IMR-90 (cell line): ENCODE measurements around the gene TMEM212. TPM values are rescaled to one million over a fixed set of nuclear protein-coding genes. Genes with fewer than 3 reads are reported as not detected.

Experiments used
- ATAC-seq: fragments of 200-7000 bp; cut with Tn5 transposase; 2 replicates; pipeline ENCODE4 v1.9.1; 2020; ENCODE audit warnings: low read depth, mild to moderate bottlenecking, moderate library complexity
- BruUV-seq: library from RNA; stranded (reverse); fragments of 400-500 nt; replicated peaks from 2 replicates; lab custom pipeline; 2021; lab: Mats Ljungman, UMichigan
- CTCF ChIA-PET: fragments of 300-600 bp; formaldehyde crosslinking; extraction: SDS; loops from one replicate; lab custom pipeline; 2021; ENCODE audit warnings: antibody characterized with exemption; lab: Yijun Ruan, JAX
- POLR2A ChIA-PET: fragments of 300-600 bp; sonication (Branson Sonifier 250); formaldehyde crosslinking; loops from one replicate; lab custom pipeline; 2022; ENCODE audit warnings: antibody characterized with exemption; ENCODE audit not compliant: unreplicated experiment; lab: Charles Lee
- DNase-seq: peaks from one replicate; pipeline ENCODE4 v3.0.0; 2013
- H2AFZ ChIP-seq: replicated peaks from 2 replicates; pipeline ENCODE3; 2013; ENCODE audit warnings: low read length, mild to moderate bottlenecking; ENCODE audit not compliant: poor library complexity
- H2AK5ac ChIP-seq: 2 replicates; pipeline ENCODE4 v1.6.1; 2013; ENCODE audit warnings: low read depth, low read length, inconsistent platforms
- H2AK9ac ChIP-seq: replicated peaks from 2 replicates; pipeline ENCODE3; 2013; ENCODE audit warnings: mild to moderate bottlenecking, low read depth, low read length, moderate library complexity; ENCODE audit not compliant: poor library complexity
- H2BK120ac ChIP-seq: 2 replicates; pipeline ENCODE4 v1.6.1; 2013; ENCODE audit warnings: low read depth, low read length, inconsistent platforms
- H2BK15ac ChIP-seq: 3 replicates; pipeline ENCODE4 v1.6.1; 2013; ENCODE audit warnings: low read depth, low read length, inconsistent platforms
- H2BK20ac ChIP-seq: 2 replicates; pipeline ENCODE4 v1.6.1; 2013; ENCODE audit warnings: low read depth, mild to moderate bottlenecking, inconsistent platforms, low read length, moderate library complexity
- H2BK5ac ChIP-seq: 2 replicates; pipeline ENCODE4 v1.6.1; 2013; ENCODE audit warnings: mild to moderate bottlenecking, low read depth, low read length, inconsistent platforms; ENCODE audit not compliant: poor library complexity, severe bottlenecking
- H3K14ac ChIP-seq: replicated peaks from 2 replicates; pipeline ENCODE4 v1.6.1; 2013; ENCODE audit warnings: low read depth, low read length, inconsistent platforms
- H3K18ac ChIP-seq: 2 replicates; pipeline ENCODE4 v1.6.1; 2013; ENCODE audit warnings: low read depth, low read length, control low read depth
- H3K23ac ChIP-seq: 2 replicates; pipeline ENCODE4 v1.6.1; 2013; ENCODE audit warnings: low read depth, low read length, inconsistent platforms
- H3K27ac ChIP-seq: 2 replicates; pipeline ENCODE4 v1.5.1; 2013; ENCODE audit warnings: mild to moderate bottlenecking, control low read depth, low read length; ENCODE audit not compliant: insufficient read depth
- H3K27me3 ChIP-seq: 2 replicates; pipeline ENCODE4 v1.6.1; 2013; ENCODE audit warnings: low read length; ENCODE audit not compliant: control insufficient read depth, insufficient read depth
- H3K36me3 ChIP-seq: 2 replicates; pipeline ENCODE4 v1.6.1; 2013; ENCODE audit warnings: low read length, mixed read lengths; ENCODE audit not compliant: control insufficient read depth, insufficient read depth
- H3K4ac ChIP-seq: 2 replicates; pipeline ENCODE4 v1.6.1; 2013; ENCODE audit warnings: low read depth, low read length, inconsistent platforms
- H3K4me1 ChIP-seq: 2 replicates; pipeline ENCODE4 v1.6.1; 2013; ENCODE audit warnings: low read length, mixed read lengths; ENCODE audit not compliant: control insufficient read depth, insufficient read depth
- H3K4me2 ChIP-seq: 2 replicates; pipeline ENCODE4 v1.6.1; 2013; ENCODE audit warnings: low read depth, mild to moderate bottlenecking, control low read depth, low read length, moderate library complexity
- H3K4me3 ChIP-seq: 2 replicates; pipeline ENCODE4 v1.5.1; 2013; ENCODE audit warnings: low read depth, mild to moderate bottlenecking, control low read depth, low read length, moderate library complexity; ENCODE audit not compliant: insufficient read depth
- H3K56ac ChIP-seq: 2 replicates; pipeline ENCODE4 v1.6.1; 2013; ENCODE audit warnings: low read length, inconsistent platforms; ENCODE audit not compliant: insufficient read depth; ENCODE audit errors: extremely low read depth
- H3K79me1 ChIP-seq, 2 experiments: 2 replicates each; pipeline ENCODE4 v1.6.1; 2013; ENCODE audit warnings: low read length in 2 of 2, inconsistent platforms in 1 of 2, low read depth in 1 of 2
- H3K9ac ChIP-seq: 2 replicates; pipeline ENCODE4 v1.6.1; 2013; ENCODE audit warnings: low read depth, low read length, control low read depth
- H3K9me1 ChIP-seq: 2 replicates; pipeline ENCODE4 v1.6.1; 2013; ENCODE audit warnings: low read length, inconsistent platforms; ENCODE audit not compliant: insufficient read depth
- H3K9me3 ChIP-seq: 2 replicates; pipeline ENCODE4 v1.6.1; 2013; ENCODE audit warnings: low read length; ENCODE audit not compliant: control insufficient read depth, insufficient read depth
- H4K20me1 ChIP-seq: 2 replicates; pipeline ENCODE4 v1.6.1; 2013; ENCODE audit warnings: low read length, inconsistent platforms; ENCODE audit not compliant: insufficient read depth
- H4K5ac ChIP-seq: 2 replicates; pipeline ENCODE4 v1.6.1; 2013; ENCODE audit warnings: mild to moderate bottlenecking, low read depth, low read length, control low read depth
- H4K8ac ChIP-seq, 2 experiments: 2 replicates each; pipeline ENCODE4 v1.6.1; 2013; ENCODE audit warnings: low read depth in 2 of 2, low read length in 2 of 2, control low read depth in 1 of 2, inconsistent platforms in 1 of 2
- H4K91ac ChIP-seq: 2 replicates; pipeline ENCODE4 v1.6.1; 2013; ENCODE audit warnings: low read depth, low read length, inconsistent platforms; ENCODE audit not compliant: insufficient read depth
- BHLHE40 ChIP-seq: fragments of 150-350 bp; IDR thresholded peaks from 2 replicates; pipeline ENCODE4 v1.6.1; 2016; ENCODE audit warnings: mild to moderate bottlenecking, low read depth, low read length
- MAZ ChIP-seq: IDR thresholded peaks from 2 replicates; pipeline ENCODE4 v1.6.1; 2012; ENCODE audit warnings: low read depth, mild to moderate bottlenecking, low read length, improper control_type of control experiment, moderate library complexity, borderline replicate concordance
- RAD21 ChIP-seq: IDR thresholded peaks from 2 replicates; pipeline ENCODE4 v1.6.1; 2012; ENCODE audit warnings: low read length, improper control_type of control experiment
- RCOR1 ChIP-seq: IDR thresholded peaks from 2 replicates; pipeline ENCODE4 v1.6.1; 2012; ENCODE audit warnings: mild to moderate bottlenecking, low read length, improper control_type of control experiment; ENCODE audit not compliant: insufficient replicate concordance
- RFX5 ChIP-seq: IDR thresholded peaks from 2 replicates; pipeline ENCODE4 v1.8.0; 2012; ENCODE audit warnings: low read depth, mild to moderate bottlenecking, low read length, moderate library complexity
- SMC3 ChIP-seq: fragments of 150-350 bp; IDR thresholded peaks from 2 replicates; pipeline ENCODE4 v1.6.1; 2016; ENCODE audit warnings: low read depth, mild to moderate bottlenecking, antibody characterized with exemption, low read length, moderate library complexity
- WGBS, 2 experiments: methylation state at CpG; one replicate each; pipeline versions ENCODE4 v1.1.5 to v1.1.7; 2013; ENCODE audit warnings: missing lambda C conversion rate in 2 of 2; ENCODE audit not compliant: insufficient read length in 1 of 2; ENCODE audit errors: extremely low coverage in 2 of 2; 5-methylcytosine and 5-hydroxymethylcytosine counted together
- dilution Hi-C: fragments of 300-500 bp; cut with HindIII; formaldehyde crosslinking; loops from one replicate; pipeline ENCODE4 v1.14.3; 2018; ENCODE audit warnings: low sequenced_read_pairs; ENCODE audit not compliant: unreplicated experiment
- in situ Hi-C: fragments of 300-500 bp; cut with MboI; formaldehyde crosslinking; loops from 3 replicates; pipeline ENCODE4 v1.14.3; 2019; ENCODE audit warnings: low sequenced_read_pairs, inconsistent platforms, mixed read lengths
- intact Hi-C: fragments of 100-400 bp; cut with micrococcal nuclease; formaldehyde crosslinking; loops from 2 replicates; pipeline ENCODE4 v1.10.0; 2022
- polyA plus RNA-seq, 3 experiments: library from polyadenylated mRNA; depleted of rRNA; stranded (reverse); fragments of >200 nt; gene quantifications; 2 replicates each; pipeline ENCODE4 v1.2.3, GENCODE V29; 2012; ENCODE audit warnings: low replicate concordance in 1 of 3
- total RNA-seq: library from RNA; depleted of rRNA; stranded (reverse); fragments of >200 nt; gene quantifications from 2 replicates; pipeline ENCODE4 v1.2.3, GENCODE V29; 2012

TMEM212 gene
- total and polyA plus RNA-seq, 2 of the 4 experiments (the other 2 are of a cell fraction) = not detected

- H3K9me1 ChIP-seq = 0 out of 2 replicates have a peak, but pooled peaks cover 2% of the 10 kb centered on the region
- H2AK9ac ChIP-seq = no peak overlapping the region
- no peaks in the 10 kb centered on the region for H3K27me3 ChIP-seq
- H2BK120ac ChIP-seq = no peak overlapping the region
- ChIA-PET POLR2A (no interaction called here), CTCF (no interaction called here)
- H3K14ac ChIP-seq = no peak overlapping the region
- H3K56ac ChIP-seq = no peak overlapping the region
- no peak overlapping the region for H2BK20ac ChIP-seq
- no peak overlapping the region for H4K8ac ChIP-seq
- intact Hi-C loops (no loop called here), in situ Hi-C loops (no loop called here), dilution Hi-C loops (no loop called here)
- H3K79me1 ChIP-seq = no peaks in the 10 kb centered on the region
- H3K9ac ChIP-seq = no peak overlapping the region
- no TSS peak for BruUV-seq
- peaks cover 7% of the 10 kb centered on the region for H3K4me1 ChIP-seq
- no peaks in the 10 kb centered on the region for H4K20me1 ChIP-seq
- DNase-seq (no peak), ATAC-seq (no peak)
- H4K5ac ChIP-seq = no peak overlapping the region
- no peak overlapping the region for H3K23ac ChIP-seq
- H3K36me3 ChIP-seq = no peaks in the 10 kb centered on the region
- no peak overlapping the region for H3K4me2 ChIP-seq
- H3K4me3 ChIP-seq = no peak overlapping the region
- TF ChIP-seq RFX5 (no peak), SMC3 (no peak), RCOR1 (no peak), BHLHE40 (no peak), MAZ (no peak), RAD21 (no peak)
- no peak overlapping the region for H3K18ac ChIP-seq
- no peak overlapping the region for H2AFZ ChIP-seq
- no peak overlapping the region for H2AK5ac ChIP-seq
- H2BK15ac ChIP-seq = no peak overlapping the region
- 98% methylated on average over 17 of the region's 33 CpGs; no CpG with 5 or more reads in 1 of the 2 experiments for WGBS, 2 experiments
- 0 out of 2 replicates have a peak, but pooled peaks cover 2% of the 10 kb centered on the region for H3K9me3 ChIP-seq
- no peak overlapping the region for H3K4ac ChIP-seq
- no peak overlapping the region for H2BK5ac ChIP-seq
- H3K27ac ChIP-seq = no peak overlapping the region
- no peak overlapping the region for H4K91ac ChIP-seq
Observed at GRCh38 chr3:171906951-171907676, 64.0 kb downstream of the TMEM212 start.
